Stimulated activated CD4-positive, alpha-beta T cell treated with anti-CD3 and anti-CD28 coated beads, TNF-alpha, amount 100 ng/mL, for 24 hours (primary cell): ENCODE data around the gene ALG1.
"Not testable (repeated sequence)": the region's sequence is repeated elsewhere in the genome, so short reads cannot be mapped to it uniquely, and the experiment has no call there.

Experiments
- DNase-seq, 3 experiments: peaks; one replicate each; pipeline ENCODE4 v3.0.0-alpha.2; 2020; ENCODE audit warnings: low read depth in 3 of 3

The ALG1 gene

GRCh38 chr16:5098221-5099159 is 26.8 kb downstream of the ALG1 start:
- DNase-seq: peak; percentile 27 to 69 (median 47)

DNA sequence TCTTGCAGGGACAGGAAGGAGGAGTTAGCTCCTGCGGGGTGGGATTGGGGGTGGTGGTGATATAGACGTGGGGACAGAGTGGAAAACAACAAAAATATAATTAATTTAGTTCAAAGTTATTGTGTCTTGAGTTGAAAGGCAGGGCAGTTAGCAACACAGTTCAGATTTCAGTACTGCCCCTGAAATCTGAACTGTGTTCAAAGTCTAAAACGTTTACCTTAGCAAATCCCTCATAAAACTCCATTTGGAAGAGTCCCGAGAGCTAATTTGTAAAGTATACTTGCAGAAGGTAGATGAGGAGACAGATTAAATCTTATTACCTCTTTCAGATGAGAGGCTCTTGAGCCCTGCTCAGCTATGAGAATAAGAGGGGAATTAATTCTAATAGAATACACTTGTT is 27.5 kb downstream of the ALG1 start:
- not testable (repeated sequence) for DNase-seq

DNA sequence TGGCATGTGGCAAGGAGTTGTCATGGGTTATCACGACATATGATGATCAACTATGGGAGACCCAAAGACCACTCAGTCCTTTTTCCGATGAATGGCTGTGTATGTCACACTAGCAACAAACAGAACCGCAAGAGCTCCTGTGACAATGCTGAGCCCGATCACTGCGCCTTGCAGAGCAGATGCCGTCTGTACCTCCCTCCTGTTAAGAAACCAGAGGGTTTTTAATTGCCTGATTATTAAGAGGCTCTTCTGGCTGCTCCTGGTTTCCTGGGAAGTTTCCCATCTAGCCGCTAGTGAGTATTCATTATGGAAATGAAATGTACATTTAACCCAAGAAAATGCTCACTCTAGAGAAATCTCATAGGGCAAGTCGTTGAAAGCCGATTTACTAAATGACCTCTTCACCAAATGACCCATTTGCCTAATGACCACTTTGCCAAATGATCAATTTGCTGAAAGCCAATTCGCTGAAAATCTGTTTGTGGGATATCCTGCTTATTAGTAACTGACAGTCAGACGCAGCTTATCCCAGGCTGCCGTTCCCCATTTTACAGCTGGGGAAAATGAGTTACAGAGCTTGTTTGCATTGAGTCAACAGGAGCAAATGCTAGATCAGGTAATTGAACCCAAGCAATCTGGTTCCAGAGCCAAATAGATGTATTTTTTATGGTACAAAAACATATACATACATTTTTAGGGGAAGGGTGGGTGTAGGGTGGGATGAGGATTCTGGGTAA is 31.8 kb downstream of the ALG1 start:
- not testable (repeated sequence) for DNase-seq

DNA sequence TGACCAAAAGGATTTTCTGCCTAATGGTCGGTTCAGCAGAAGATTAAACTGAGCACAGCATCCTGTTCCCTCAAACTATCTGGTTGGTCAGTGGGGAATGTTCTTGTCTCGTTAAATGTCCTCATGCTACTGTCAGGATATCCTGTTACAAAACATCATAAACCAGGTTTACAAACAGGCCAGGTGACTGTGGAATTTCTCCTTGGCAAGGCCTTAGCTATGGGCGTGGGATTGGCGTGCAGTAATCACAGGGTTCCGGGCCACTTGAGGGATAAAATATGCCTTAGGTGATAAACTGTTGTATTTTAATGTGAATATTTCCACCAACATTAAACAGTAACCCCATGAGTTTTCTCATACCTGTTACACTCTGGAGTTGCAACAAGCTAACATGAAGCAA is 33.4 kb downstream of the ALG1 start:
- DNase-seq: not testable (repeated sequence)

GRCh38 chr16:5108505-5109158 is 37.0 kb downstream of the ALG1 start:
- DNase-seq: no peak

DNA sequence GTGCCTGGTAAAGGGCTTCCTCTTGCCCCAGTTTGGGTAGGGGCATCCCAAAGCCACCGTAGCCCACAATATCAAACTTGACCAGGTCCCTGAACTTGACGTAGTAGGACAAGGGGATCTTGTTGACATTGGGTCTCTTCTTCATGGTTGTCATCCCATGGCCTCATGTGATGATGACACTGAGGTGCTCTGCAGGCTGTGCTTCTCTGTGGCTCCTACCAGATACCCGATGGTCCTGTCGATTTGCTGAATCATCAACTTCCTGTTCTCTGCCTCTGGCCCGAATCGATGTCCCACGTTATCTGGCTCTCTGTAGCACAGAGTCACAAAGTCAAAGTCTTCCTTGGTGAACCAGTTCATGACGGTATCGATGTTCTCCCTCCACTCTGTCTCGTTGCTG is 39.3 kb downstream of the ALG1 start:
- not testable (repeated sequence) for DNase-seq

DNA sequence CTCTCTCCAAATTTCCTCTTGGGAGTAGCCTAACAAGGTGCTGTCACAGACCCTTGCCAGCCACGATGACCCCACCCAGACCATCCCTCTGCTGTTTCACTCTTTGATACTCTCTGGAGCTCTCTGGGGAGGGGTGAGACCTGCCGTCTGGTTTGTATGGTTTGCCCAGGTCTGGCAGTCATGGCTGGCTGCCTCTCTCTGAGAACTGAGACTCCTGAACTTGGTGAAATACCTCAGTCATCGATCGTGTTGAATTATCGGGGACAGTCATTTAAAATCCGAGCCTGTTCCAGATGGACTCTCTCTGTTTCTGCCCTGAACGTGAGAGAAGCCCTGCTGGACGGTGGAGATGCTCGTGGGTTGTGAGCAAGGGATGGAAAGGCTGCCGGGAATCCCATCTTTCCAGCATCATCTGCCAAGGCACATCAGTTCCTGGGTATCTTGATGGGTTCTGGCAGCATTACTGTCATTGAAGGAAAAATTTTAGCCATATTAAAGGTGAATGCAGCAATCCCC is 45.2 kb downstream of the ALG1 start:
- DNase-seq: not testable (repeated sequence)

- DNase-seq: peak in 1 of 3 experiments; percentile 35
These were observed 45.9 kb downstream of the ALG1 start for GRCh38 chr16:5117300-5118087.

DNA sequence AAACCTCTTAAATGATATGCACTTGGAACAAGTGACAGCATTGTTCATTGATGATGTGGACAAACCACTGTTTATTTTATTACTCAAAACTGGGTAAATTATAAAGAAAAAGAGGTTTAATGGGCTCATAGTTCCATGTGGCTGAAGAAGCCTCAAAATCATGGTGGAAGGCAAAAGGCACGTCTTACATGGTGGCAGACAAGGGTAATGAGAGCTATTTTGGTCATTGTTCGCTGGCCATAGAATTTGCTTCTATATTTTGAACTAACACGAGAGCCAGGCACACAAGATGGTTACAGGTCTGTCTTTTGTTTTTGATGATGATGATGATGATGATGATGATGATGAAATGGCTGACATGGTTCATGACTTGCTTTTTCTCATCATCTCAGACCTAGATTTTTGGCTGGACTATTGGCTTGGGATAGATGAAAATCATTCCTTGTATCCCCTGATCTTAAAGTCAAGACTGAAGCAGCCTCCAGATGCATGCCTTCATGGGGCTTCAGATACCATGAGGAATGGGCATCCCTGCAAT is 59.9 kb downstream of the ALG1 start:
- not testable (repeated sequence) for DNase-seq

DNA sequence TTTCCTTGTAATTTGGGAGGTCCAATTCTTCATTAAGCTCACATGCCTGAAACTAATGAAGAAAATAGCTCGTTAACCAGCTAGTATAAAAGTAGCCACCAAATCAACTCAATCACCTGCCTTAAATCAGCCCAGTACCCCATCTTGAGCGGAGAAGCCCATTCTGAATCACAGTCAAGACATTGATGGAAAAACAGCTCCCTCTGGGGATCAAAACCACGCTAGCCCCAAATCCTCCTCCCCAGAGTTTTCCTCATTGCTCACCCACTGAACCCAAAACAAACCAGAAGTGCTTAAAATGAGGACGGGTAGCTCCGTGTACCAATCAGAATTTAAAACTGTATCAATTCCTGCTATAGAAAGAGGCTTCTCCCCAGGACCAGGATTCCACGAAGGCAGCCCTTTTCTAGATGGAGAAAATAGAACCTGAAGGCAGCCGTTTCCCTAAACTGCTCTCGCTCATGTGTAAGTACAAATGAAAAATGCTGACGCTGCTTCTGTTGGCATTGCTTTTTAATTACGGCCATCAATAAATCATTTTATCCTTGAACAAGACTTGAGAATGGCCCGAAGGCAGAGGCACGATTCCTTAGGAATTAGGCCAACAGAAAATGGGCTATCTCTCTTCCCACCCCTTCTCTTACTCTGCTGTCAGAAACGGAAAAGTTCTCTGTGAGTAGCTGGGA is 61.4 kb downstream of the ALG1 start:
- not testable (repeated sequence) for DNase-seq

GRCh38 chr16:5134739-5135452 is 63.3 kb downstream of the ALG1 start:
- not testable (repeated sequence) for DNase-seq
